BE2C (cell line): ENCODE data around the gene ZNF195.

ENCODE experiments used
- DNase-seq: peaks from one replicate; pipeline ENCODE4 v3.0.0-alpha.2; 2020
- H3K27me3 ChIP-seq: fragments of 250-450 bp; sonication (Bioruptor Pico); 2 replicates; pipeline ENCODE4 v1.5.1; 2020; ENCODE audit warnings: mild to moderate bottlenecking
- H3K36me3 ChIP-seq: fragments of 250-450 bp; sonication (Bioruptor Pico); 2 replicates; pipeline ENCODE4 v1.5.1; 2020; ENCODE audit warnings: mild to moderate bottlenecking
- H3K4me1 ChIP-seq: fragments of 250-450 bp; sonication (Bioruptor Pico); 2 replicates; pipeline ENCODE4 v1.5.1; 2020
- H3K4me3 ChIP-seq: 2 replicates; pipeline ENCODE4 v1.5.1; 2011; ENCODE audit warnings: low read depth, low read length
- H3K9me3 ChIP-seq: fragments of 250-450 bp; sonication (Bioruptor Pico); 2 replicates; pipeline ENCODE4 v1.5.1; 2020
- TF ChIP-seq, protein P1 (sequence below): IDR thresholded peaks from 2 replicates; pipeline ENCODE4 v1.5.1; 2012; ENCODE audit warnings: mild to moderate bottlenecking, low read depth, low read length

Gene ZNF195

DNA sequence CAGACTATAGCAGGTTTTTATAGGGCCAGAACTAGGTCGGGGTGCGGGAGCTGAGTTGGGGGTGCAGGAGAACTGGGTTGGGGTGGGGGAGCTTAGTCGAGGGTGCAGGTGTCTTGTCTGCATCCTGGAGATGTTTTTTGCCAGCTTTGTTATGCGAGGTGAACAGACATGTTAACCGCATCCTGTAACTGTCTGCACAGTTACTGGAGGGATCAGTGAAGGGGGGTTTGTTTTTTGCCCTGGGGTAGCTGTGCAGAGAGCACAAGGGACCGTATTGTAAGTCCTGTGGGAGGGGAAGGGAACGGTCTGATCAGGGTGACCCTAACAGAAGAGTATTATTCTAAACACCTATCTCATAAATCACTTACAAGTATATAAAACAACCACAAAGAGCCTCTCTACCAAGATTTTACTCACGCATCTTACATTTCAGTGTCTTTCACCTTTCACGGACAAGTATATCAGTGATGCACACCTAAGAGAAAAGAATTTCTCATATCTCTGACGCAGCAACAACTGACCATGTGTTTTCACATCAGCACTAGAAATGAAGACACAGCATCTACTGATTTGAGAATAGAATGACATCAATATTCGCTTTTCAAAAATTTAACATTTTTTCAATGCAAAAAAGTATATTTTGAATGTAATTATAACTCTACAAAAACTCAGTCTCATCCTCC is 20.8 kb downstream of the ZNF195 start:
- Histone ChIP-seq H3K9me3 (no peaks in the 10 kb centered on the region), H3K36me3 (peaks cover 50% of the 10 kb centered on the region), H3K4me3 (no peak overlapping the region), H3K27me3 (no peaks in the 10 kb centered on the region), H3K4me1 (no peaks in the 10 kb centered on the region)
- DNase-seq = no peak
- TF ChIP-seq, protein P1, sequence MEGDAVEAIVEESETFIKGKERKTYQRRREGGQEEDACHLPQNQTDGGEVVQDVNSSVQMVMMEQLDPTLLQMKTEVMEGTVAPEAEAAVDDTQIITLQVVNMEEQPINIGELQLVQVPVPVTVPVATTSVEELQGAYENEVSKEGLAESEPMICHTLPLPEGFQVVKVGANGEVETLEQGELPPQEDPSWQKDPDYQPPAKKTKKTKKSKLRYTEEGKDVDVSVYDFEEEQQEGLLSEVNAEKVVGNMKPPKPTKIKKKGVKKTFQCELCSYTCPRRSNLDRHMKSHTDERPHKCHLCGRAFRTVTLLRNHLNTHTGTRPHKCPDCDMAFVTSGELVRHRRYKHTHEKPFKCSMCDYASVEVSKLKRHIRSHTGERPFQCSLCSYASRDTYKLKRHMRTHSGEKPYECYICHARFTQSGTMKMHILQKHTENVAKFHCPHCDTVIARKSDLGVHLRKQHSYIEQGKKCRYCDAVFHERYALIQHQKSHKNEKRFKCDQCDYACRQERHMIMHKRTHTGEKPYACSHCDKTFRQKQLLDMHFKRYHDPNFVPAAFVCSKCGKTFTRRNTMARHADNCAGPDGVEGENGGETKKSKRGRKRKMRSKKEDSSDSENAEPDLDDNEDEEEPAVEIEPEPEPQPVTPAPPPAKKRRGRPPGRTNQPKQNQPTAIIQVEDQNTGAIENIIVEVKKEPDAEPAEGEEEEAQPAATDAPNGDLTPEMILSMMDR = no peak

DNA sequence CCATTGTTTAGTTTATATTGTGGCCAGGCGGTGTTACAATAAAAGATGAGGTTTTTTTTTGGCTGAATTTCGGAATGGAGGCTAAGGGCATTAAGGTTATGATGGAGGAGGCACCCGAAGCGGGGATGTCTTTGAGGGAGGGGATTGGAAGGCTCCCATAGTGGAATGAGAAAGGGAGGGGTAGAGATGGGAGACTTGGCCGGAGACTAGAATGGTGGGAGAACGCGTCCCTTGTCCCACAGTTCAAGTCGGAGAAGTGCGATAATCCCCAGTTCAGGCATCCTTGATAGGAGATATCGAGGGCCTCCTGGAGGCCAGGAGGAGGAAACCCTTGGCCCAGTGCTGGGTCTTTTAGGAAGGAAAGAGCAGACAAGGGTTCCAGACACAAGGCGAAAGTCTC is 21.6 kb downstream of the ZNF195 start:
- TF ChIP-seq, protein P1 = no peak
- H3K27me3 ChIP-seq = no peaks in the 10 kb centered on the region
- H3K9me3 ChIP-seq = no peaks in the 10 kb centered on the region
- DNase-seq = no peak
- no peaks in the 10 kb centered on the region for H3K4me1 ChIP-seq
- no peak overlapping the region for H3K4me3 ChIP-seq
- H3K36me3 ChIP-seq = peaks cover 44% of the 10 kb centered on the region

DNA sequence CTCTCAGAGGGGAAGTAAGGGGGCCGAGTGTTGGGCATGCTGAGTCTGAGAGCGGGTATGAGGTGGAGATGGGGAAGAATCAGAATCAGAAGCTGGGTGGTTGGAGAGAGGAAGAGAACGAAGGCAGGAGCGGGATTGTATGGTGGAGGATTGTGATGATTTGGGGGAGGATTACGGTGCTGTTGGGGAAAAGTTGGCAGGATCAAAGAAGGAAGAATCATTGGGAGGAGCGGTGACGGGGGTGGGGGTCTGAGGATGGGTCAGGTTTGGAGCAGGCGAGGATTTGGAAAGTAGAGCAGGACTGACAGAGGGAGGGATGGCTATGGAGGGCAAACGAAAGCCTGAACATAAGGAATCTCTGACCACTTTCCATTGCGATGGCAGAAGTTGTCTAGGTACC is 22.1 kb downstream of the ZNF195 start:
- H3K9me3 ChIP-seq = no peaks in the 10 kb centered on the region
- H3K4me3 ChIP-seq = no peak overlapping the region
- H3K4me1 ChIP-seq = no peaks in the 10 kb centered on the region
- no peaks in the 10 kb centered on the region for H3K27me3 ChIP-seq
- H3K36me3 ChIP-seq = peaks cover 42% of the 10 kb centered on the region
- no peak for DNase-seq
- TF ChIP-seq, protein P1 = no peak

DNA sequence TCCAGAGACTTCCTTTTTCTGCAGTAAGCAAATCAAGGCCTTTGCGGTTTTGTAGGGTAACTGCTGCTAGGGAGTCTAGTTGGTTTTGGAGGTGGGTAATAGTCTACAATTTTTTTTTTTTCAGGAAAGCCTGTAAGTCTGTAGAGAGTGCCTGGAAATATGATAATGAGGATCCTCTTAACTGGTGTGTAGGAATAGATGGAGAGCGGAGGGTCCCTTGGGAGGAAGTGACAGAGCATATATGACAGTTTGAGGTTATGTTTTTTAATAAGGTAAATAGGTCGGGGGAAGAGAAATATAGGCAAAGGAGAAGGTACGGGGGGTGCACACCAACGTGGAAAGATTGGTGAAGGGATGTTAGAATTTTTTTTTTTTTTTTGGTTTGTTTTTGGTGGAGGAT is 25.9 kb downstream of the ZNF195 start:
- Histone ChIP-seq H3K36me3 (peaks cover 7% of the 10 kb centered on the region), H3K4me1 (no peaks in the 10 kb centered on the region), H3K27me3 (no peaks in the 10 kb centered on the region), H3K9me3 (no peaks in the 10 kb centered on the region), H3K4me3 (no peak overlapping the region)
- no peak for DNase-seq
- TF ChIP-seq, protein P1 = no peak

DNA sequence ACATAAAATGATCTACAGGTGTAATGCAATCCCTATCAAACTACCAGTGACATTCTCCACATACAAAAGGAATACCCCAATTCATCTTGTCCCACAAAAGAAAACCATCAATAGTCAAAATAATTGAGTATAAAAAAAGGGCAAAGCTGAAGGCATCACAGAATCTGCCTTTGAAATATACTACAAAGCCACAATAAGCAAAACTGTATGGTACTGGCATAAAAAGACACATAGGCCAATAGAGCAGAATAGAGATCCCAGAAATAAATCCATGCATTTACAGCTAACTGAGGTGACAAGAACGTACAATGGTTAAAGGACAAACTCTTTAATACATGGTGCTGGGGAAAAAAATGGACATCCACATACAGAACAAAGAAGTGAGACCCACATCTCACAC is 31.8 kb downstream of the ZNF195 start:
- no peaks in the 10 kb centered on the region for H3K9me3 ChIP-seq
- TF ChIP-seq, protein P1 = no peak

DNA sequence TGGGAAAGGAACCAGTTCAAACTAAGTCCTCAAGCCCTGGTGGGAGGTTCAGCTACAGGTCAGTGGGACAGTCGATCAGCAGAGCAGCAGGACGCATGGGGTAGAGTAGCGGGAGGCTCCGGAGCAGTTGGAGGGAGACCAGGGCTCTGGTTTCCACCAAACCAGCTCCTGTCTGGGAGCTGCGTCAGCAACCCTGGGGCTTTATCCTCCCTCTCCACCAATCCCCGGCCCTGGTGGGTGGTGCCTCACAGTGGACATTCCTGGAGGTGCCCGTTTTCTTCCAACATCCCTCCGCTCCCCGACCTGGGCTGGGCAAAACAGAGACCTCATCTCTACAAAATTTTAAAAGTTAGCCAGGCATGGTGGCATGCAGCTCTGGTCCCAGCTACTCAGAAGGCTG is 32.4 kb downstream of the ZNF195 start:
- Histone ChIP-seq H3K4me1 (no peaks in the 10 kb centered on the region), H3K9me3 (no peaks in the 10 kb centered on the region), H3K36me3 (no peaks in the 10 kb centered on the region), H3K4me3 (no peak overlapping the region), H3K27me3 (no peaks in the 10 kb centered on the region)
- TF ChIP-seq, protein P1 = no peak
- DNase-seq = no peak

More for the DNA sequence above, 31.8 kb downstream of the ZNF195 start:
- H3K36me3 ChIP-seq = no peaks in the 10 kb centered on the region
- no peak overlapping the region for H3K4me3 ChIP-seq
- DNase-seq = no peak
- H3K4me1 ChIP-seq = no peaks in the 10 kb centered on the region
- no peaks in the 10 kb centered on the region for H3K27me3 ChIP-seq
